ENCODE data around the gene HNRNPA3. TPM values are rescaled to one million over a fixed set of nuclear protein-coding genes. Genes with fewer than 3 reads are reported as not detected.
A peak's percentile ranks its signal among the peaks of the same experiment; 100 is the strongest.

The HNRNPA3 gene
- total RNA-seq, 2 experiments from 2014 or later: 303 to 311 TPM

GRCh38 chr2:177247693-177248262 is 35.2 kb downstream of the HNRNPA3 start:
- CTCF ChIA-PET: interaction anchor here (1.0 kb wide), 1 partner anchor 87 kb away, joined by 3 read pairs; no protein-coding TSS in a partner anchor
- Mint-ChIP-seq H3K27ac (peak overlapping the region; percentile 8), H3K4me1 (ENCODE audit: low read depth) (peaks cover 79% of the 10 kb centered on the region), H3K36me3 (peaks cover 16% of the 10 kb centered on the region), H3K9me3 (no peaks in the 10 kb centered on the region), H3K27me3 (no peaks in the 10 kb centered on the region), H3K4me3 (no peak overlapping the region)
- intact Hi-C loops (cut with micrococcal nuclease): no loop called here
- DNase-seq: no peak
- POLR2A ChIA-PET: interaction anchor here (1.0 kb wide), 1 partner anchor 17 kb away, joined by 3 read pairs; the partner anchor contains the start of gene NFE2L2

DNA sequence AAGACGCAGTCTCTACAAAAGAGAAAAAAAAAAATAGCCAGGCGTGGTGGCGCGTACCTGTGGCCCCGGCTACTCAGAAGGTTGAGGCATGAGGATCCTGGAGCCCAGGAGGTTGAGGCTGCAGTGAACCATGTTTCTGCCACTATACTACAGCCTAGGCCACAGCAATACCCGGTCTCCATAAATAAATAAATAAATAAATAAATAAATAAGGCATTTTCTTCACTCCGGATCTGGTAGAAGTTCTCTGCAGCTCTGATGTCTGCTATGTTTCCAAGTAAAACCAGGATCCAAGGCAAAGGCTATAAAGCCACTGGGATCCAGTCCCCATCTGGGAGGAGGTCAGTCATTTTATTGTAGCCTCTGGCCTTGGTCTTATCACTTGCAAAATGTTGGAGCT is 36.4 kb downstream of the HNRNPA3 start:
- H3K27me3 Mint-ChIP-seq: no peaks in the 10 kb centered on the region
- peaks cover 78% of the 10 kb centered on the region for H3K4me1 Mint-ChIP-seq (ENCODE audit: low read depth)
- H3K27ac Mint-ChIP-seq: no peak overlapping the region
- CTCF ChIA-PET: interaction anchor here (1.6 kb wide), 1 partner anchor 14 kb away, joined by 8 read pairs; no protein-coding TSS in a partner anchor
- H3K9me3 Mint-ChIP-seq: no peaks in the 10 kb centered on the region
- peaks cover 20% of the 10 kb centered on the region for H3K36me3 Mint-ChIP-seq
- no peak overlapping the region for H3K4me3 Mint-ChIP-seq
- intact Hi-C loops (cut with micrococcal nuclease): no loop called here
- POLR2A ChIA-PET: interaction anchor here (1.2 kb wide), 1 partner anchor 14 kb away, joined by 3 read pairs; no protein-coding TSS in a partner anchor
- no peak for DNase-seq

DNA sequence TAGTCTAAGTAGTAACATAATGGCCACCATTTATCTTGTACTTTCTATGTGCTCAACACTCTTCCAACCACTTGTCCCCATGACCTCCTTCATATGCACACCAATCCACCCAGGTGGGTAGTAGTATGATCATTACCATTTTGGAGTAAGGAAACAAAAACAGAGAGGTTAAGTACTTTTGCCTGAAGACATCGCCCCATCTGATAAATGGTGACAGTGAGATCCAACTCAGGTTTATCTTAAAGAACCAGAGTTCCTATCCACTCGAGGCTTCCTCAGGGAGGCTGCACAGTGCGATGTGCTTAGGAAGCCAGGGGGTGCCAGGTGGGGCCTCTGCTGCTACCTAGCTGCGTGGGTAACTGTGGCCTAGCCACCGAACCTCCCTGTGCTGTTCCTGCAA is 37.9 kb downstream of the HNRNPA3 start:
- intact Hi-C loops (cut with micrococcal nuclease): no loop called here
- POLR2A ChIA-PET: interaction anchor here (0.8 to 5.7 kb wide), 4 partner anchors 11 to 38 kb away, joined by 3 to 54 read pairs (median 6); partner anchors contain the start of genes HNRNPA3 and NFE2L2

GRCh38 chr2:177251165-177251542 is 38.6 kb downstream of the HNRNPA3 start:
- H3K4me1 Mint-ChIP-seq (ENCODE audit: low read depth): peaks cover 78% of the 10 kb centered on the region
- peaks cover 24% of the 10 kb centered on the region for H3K36me3 Mint-ChIP-seq
- no peaks in the 10 kb centered on the region for H3K9me3 Mint-ChIP-seq
- intact Hi-C loops (cut with micrococcal nuclease): no loop called here
- H3K27ac Mint-ChIP-seq: peak overlapping the region; percentile 82
- ChIA-PET POLR2A (interaction anchor here (0.8 to 5.7 kb wide), 3 partner anchors 10 to 39 kb away, joined by 3 to 54 read pairs (median 4); partner anchors contain the start of genes HNRNPA3 and NFE2L2), CTCF (interaction anchor here (1.2 to 1.4 kb wide), 2 partner anchors 21 to 86 kb away, joined by 3 to 6 read pairs; no protein-coding TSS in a partner anchor)
- no peak overlapping the region for H3K4me3 Mint-ChIP-seq
- H3K27me3 Mint-ChIP-seq: no peaks in the 10 kb centered on the region
- no peak for DNase-seq

More for the DNA sequence above, 37.9 kb downstream of the HNRNPA3 start:
- Mint-ChIP-seq H3K4me1 (ENCODE audit: low read depth) (peaks cover 80% of the 10 kb centered on the region), H3K4me3 (no peak overlapping the region), H3K27me3 (no peaks in the 10 kb centered on the region), H3K9me3 (no peaks in the 10 kb centered on the region), H3K36me3 (peaks cover 24% of the 10 kb centered on the region), H3K27ac (peak overlapping the region; percentile 82)
- no peak for DNase-seq
- CTCF ChIA-PET: interaction anchor here (0.5 to 1.6 kb wide), 4 partner anchors 13 to 86 kb away, joined by 3 to 8 read pairs (median 5); no protein-coding TSS in a partner anchor

DNA sequence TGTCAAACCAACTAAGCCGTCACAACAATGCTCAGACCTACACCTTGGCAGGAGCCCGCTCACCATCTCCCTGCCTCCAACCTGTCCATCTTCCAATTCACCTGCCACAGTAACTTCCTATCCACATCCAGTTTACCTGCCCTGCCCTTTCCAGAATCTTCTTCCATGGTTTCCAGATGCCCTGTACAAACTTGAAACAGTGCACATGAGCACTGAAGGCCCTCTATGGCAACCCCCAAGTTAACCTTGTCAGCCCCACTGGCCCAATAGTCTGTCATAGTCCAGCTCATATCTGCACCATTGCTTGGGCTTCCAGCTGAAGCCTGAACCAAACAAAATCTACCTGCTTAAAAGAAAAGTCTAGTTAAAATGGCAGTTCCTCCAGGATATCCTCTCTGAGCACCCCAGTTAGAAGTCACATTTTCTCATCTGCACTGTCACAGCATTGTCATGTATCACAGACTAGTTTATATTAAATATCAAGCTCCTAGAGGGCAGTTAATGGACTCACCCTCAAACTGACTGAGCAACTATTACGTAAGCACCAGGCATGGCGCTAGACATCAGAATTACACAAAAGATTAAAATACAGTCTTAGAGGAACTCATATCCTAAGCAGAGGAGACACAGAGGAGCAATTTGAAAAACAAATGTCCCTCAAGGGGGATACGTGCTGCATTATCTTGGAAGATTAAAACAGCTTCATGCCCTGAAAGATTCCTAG is 40.4 kb downstream of the HNRNPA3 start:
- intact Hi-C loops (cut with micrococcal nuclease): loop anchor here (1.0 kb wide), 2 partner anchors 9 to 10 kb away; no protein-coding TSS in a partner anchor
- CTCF ChIA-PET: interaction anchor here (0.5 to 4.2 kb wide), 3 partner anchors 11 to 235 kb away, joined by 4 to 37 read pairs (median 7); partner anchors contain the start of gene NFE2L2
- no peak for DNase-seq
- Mint-ChIP-seq H3K36me3 (peaks cover 26% of the 10 kb centered on the region), H3K27ac (peak overlapping the region; percentile 82), H3K4me3 (no peak overlapping the region), H3K4me1 (ENCODE audit: low read depth) (peaks cover 82% of the 10 kb centered on the region), H3K9me3 (peaks cover 2% of the 10 kb centered on the region), H3K27me3 (no peaks in the 10 kb centered on the region)
- POLR2A ChIA-PET: interaction anchor here (1.0 to 5.7 kb wide), 4 partner anchors 11 to 41 kb away, joined by 3 to 54 read pairs (median 3); partner anchors contain the start of gene NFE2L2

- H3K4me3 Mint-ChIP-seq: no peak overlapping the region
- H3K9me3 Mint-ChIP-seq: peaks cover 7% of the 10 kb centered on the region
- H3K27ac Mint-ChIP-seq: peak overlapping the region; percentile 12
- no peaks in the 10 kb centered on the region for H3K27me3 Mint-ChIP-seq
- POLR2A ChIA-PET: interaction anchor here (1.0 to 5.7 kb wide), 2 partner anchors 10 to 25 kb away, joined by 3 to 54 read pairs; partner anchors contain the start of gene NFE2L2
- H3K4me1 Mint-ChIP-seq (ENCODE audit: low read depth): peaks cover 86% of the 10 kb centered on the region
- intact Hi-C loops (cut with micrococcal nuclease): no loop called here
- peaks cover 33% of the 10 kb centered on the region for H3K36me3 Mint-ChIP-seq
- no peak for DNase-seq
- CTCF ChIA-PET: interaction anchor here (0.5 to 4.2 kb wide), 3 partner anchors 11 to 234 kb away, joined by 4 to 37 read pairs (median 7); partner anchors contain the start of gene NFE2L2
These were observed 41.1 kb downstream of the HNRNPA3 start for GRCh38 chr2:177253704-177254103.

DNA sequence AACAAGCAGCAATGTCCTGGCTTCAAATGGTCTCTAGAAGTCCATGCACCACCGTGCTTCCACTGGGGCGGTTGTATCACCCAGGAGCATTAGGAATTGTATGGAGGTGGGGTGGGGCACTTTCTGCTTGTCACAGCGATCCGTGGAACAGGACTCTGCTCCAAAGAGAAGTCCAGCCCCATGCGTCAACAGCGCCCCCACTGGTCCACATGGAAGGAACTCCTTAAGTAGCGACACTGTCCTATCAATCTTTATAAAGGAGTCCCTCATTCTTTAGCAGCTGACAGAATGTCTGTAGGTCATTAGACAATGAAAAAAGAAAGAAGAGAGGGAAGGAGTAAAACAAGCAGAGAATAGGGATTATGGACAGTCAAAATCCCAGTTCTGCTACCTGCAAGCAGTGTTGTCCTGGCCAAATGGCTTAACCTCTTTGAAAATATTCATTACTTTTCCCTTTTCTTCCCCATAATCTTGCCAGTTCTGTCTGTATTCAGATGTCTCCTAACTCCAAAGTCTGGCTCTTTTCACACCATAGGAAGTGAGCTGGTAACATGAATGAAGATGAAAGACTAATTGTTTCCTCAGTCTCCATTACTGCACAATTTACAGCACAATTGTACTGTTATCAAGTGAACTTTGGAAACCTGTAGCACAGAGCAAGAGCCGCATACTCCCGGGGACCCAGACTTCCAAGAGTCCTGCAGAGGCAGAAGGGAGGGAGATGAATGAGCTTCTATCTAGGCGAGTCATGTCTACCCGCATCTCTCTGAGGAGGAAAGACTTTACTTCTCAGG is 42.0 kb downstream of the HNRNPA3 start:
- no peak overlapping the region for H3K4me3 Mint-ChIP-seq

GRCh38 chr2:177255227-177255601 is 42.6 kb downstream of the HNRNPA3 start:
- DNase-seq: no peak
- no peaks in the 10 kb centered on the region for H3K27me3 Mint-ChIP-seq
- peak overlapping the region; percentile 40 for H3K27ac Mint-ChIP-seq
- intact Hi-C loops (cut with micrococcal nuclease): no loop called here
- H3K9me3 Mint-ChIP-seq: peaks cover 7% of the 10 kb centered on the region
- H3K36me3 Mint-ChIP-seq: peaks cover 40% of the 10 kb centered on the region
- peaks cover 91% of the 10 kb centered on the region for H3K4me1 Mint-ChIP-seq (ENCODE audit: low read depth)
- no peak overlapping the region for H3K4me3 Mint-ChIP-seq
- ChIA-PET CTCF (interaction anchor here (0.9 to 4.2 kb wide), 5 partner anchors 9 to 91 kb away, joined by 3 to 37 read pairs (median 5); partner anchors contain the start of gene NFE2L2), POLR2A (interaction anchor here (1.3 to 5.7 kb wide), 2 partner anchors 9 to 12 kb away, joined by 4 to 54 read pairs; partner anchors contain the start of gene NFE2L2)

More for the DNA sequence above, 42.0 kb downstream of the HNRNPA3 start:
- H3K9me3 Mint-ChIP-seq: peaks cover 7% of the 10 kb centered on the region
- peak; percentile 42 for DNase-seq
- POLR2A ChIA-PET: interaction anchor here (1.3 to 5.7 kb wide), 2 partner anchors 10 to 11 kb away, joined by 4 to 54 read pairs; partner anchors contain the start of gene NFE2L2
- H3K27me3 Mint-ChIP-seq: no peaks in the 10 kb centered on the region
- peaks cover 91% of the 10 kb centered on the region for H3K4me1 Mint-ChIP-seq (ENCODE audit: low read depth)
- H3K36me3 Mint-ChIP-seq: peaks cover 38% of the 10 kb centered on the region
- H3K27ac Mint-ChIP-seq: peak overlapping the region; percentile 40
- CTCF ChIA-PET: interaction anchor here (0.9 to 4.2 kb wide), 5 partner anchors 10 to 90 kb away, joined by 3 to 37 read pairs (median 5); partner anchors contain the start of gene NFE2L2
- intact Hi-C loops (cut with micrococcal nuclease): no loop called here

- Mint-ChIP-seq H3K9me3 (peaks cover 7% of the 10 kb centered on the region), H3K36me3 (peaks cover 40% of the 10 kb centered on the region), H3K27me3 (no peaks in the 10 kb centered on the region), H3K4me1 (ENCODE audit: low read depth) (peaks cover 90% of the 10 kb centered on the region), H3K4me3 (no peak overlapping the region), H3K27ac (peak overlapping the region; percentile 79)
- POLR2A ChIA-PET: interaction anchor here (1.3 kb wide), 1 partner anchor 12 kb away, joined by 4 read pairs; no protein-coding TSS in a partner anchor
- intact Hi-C loops (cut with micrococcal nuclease): no loop called here
- no peak for DNase-seq
- CTCF ChIA-PET: interaction anchor here (0.6 to 1.3 kb wide), 3 partner anchors 79 to 262 kb away, joined by 3 to 5 read pairs (median 5); no protein-coding TSS in a partner anchor
These were observed 43.4 kb downstream of the HNRNPA3 start for GRCh38 chr2:177256026-177256425.

GRCh38 chr2:177256695-177257094 is 44.1 kb downstream of the HNRNPA3 start:
- Mint-ChIP-seq H3K27ac (peak overlapping the region; percentile 79), H3K4me1 (ENCODE audit: low read depth) (peaks cover 90% of the 10 kb centered on the region), H3K9me3 (peaks cover 7% of the 10 kb centered on the region), H3K27me3 (no peaks in the 10 kb centered on the region), H3K36me3 (peaks cover 35% of the 10 kb centered on the region), H3K4me3 (no peak overlapping the region)
- ChIA-PET CTCF (interaction anchor here (0.6 to 0.7 kb wide), 2 partner anchors 79 to 263 kb away, joined by 3 to 5 read pairs; no protein-coding TSS in a partner anchor), POLR2A (interaction anchor here (1.0 to 1.2 kb wide), 2 partner anchors 19 to 26 kb away, joined by 3 read pairs; no protein-coding TSS in a partner anchor)
- intact Hi-C loops (cut with micrococcal nuclease): no loop called here
- DNase-seq: no peak

- no peaks in the 10 kb centered on the region for H3K27me3 Mint-ChIP-seq
- H3K4me3 Mint-ChIP-seq: no peak overlapping the region
- intact Hi-C loops (cut with micrococcal nuclease): no loop called here
- peak overlapping the region; percentile 79 for H3K27ac Mint-ChIP-seq
- H3K4me1 Mint-ChIP-seq (ENCODE audit: low read depth): peaks cover 89% of the 10 kb centered on the region
- H3K36me3 Mint-ChIP-seq: peaks cover 36% of the 10 kb centered on the region
- ChIA-PET CTCF (no interaction called here), POLR2A (interaction anchor here (1.0 to 1.2 kb wide), 2 partner anchors 19 to 26 kb away, joined by 3 read pairs; no protein-coding TSS in a partner anchor)
- no peak for DNase-seq
- H3K9me3 Mint-ChIP-seq: peaks cover 7% of the 10 kb centered on the region
These were observed 44.9 kb downstream of the HNRNPA3 start for GRCh38 chr2:177257471-177257870.

Data from activated CD4-positive, alpha-beta memory T cell treated with anti-CD3 and anti-CD28 coated beads for 36 hours (primary cell).